ENCODE results near the gene MYD88.

The MYD88 gene

DNA sequence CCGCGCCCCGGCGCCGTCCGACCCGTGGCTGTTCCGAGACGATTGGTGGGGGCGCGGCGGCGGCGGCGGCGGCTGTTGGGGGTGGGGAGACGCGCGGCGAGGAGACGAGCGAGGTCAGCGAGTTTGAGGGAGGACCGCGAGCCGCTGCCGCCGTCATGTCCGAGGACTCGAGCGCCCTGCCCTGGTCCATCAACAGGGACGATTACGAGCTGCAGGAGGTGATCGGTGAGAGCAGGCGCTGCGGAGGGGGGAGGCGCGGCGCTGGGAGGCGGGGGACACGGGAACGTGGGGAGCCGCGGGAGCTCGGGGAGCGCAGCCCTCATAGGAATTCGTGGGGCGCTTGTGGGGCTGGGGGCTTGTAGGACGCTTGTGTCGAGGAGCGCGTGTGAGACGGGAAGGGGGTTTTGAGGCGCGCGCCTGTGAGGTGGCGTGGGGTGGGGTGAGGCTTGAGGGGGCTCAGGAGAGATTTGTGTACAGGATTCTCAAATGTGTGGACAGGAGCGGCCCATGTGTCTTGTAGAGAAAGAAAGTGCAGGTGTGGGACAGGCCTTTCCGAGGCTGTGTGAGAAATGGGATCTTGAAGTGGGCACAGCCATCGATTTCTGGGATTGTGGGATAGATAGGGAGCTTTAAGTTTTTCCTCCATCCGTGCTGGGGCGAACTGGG, 27.4 kb downstream of the MYD88 start:
- DNase-seq (ENCODE audit: low spot score), result no peak

DNA sequence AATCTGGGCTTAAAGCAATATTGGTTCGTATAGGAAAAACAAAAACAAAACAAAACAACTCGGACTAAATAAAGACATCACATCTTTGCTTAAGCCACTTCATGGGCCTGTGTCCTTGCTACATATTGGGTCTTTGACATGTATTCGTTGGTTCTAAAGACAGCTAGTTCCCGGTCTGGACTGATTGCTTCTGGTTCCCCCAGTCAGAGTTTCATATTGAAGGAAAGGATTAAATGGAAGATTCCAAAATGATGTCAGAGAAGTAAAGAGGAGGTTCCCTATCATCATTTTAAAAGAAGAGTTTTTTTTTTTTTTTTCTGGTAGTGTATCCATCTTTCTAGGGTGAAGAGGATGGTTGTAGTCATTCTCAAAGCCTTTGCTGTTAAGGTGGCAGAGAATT, 29.1 kb downstream of the MYD88 start:
- DNase-seq (ENCODE audit: low spot score), result no peak

DNA sequence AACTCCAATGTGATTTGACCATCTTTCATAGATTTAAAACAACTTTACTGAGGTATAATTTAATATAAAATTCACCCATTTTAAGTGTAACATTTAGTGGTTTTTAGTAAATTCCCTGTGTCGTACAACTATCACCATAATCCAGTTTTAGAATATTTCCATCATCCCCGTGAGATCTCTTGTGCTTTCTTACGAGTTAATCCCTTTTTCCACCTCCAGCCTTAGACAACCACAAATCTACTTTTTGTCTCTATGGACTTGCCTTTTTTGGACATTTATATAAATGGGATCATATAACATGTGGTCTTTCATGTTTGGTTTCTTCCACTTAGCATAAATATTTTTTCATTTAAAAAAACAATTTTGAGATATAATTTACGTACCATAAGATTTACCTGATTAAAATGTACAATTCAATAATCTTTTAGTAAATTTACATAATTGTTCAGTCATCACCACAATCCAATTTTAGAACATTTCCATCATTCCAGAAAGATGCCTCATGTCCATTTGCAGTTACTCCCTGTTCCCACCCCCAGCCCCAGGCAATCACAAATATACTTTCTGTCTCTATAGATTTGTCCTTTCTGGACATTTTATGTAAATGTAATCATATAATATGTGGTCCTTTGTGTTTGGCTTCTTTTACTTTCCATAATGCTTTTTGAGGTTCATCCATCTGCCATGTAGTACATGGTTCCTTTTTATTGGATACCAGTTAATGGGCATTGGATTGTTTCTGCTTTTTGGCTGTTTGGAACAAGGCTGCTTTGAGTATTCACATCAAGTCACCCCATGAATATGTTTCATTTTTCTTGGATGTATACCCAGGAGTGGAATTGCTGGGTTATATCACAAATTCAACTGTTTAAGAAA, 29.9 kb downstream of the MYD88 start:
- DNase-seq (ENCODE audit: low spot score), result no peak

GRCh38 chr3:38169027-38169317, 30.5 kb downstream of the MYD88 start:
- no peak for DNase-seq (ENCODE audit: low spot score)

DNA sequence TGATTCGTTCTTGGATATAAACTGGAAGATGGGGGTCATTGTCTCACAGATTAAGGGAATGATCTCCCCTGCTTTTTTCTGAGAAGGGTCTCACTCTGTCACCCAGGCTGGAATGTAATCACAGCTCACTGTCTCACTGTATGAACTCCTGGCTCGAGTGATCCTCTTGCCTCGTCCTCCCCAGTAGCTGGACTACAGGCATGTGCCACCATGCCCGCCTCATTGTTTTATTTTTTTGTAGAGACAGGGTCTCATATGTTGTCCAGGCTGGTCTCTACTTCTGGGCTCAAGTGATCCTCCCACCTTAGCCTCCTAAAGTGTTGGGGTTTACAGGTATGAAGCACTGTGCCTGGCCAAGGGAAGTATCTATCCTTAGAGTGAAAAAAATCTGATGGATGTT, 32.3 kb downstream of the MYD88 start:
- DNase-seq (ENCODE audit: low spot score), result no peak

GRCh38 chr3:38171622-38172021, 33.2 kb downstream of the MYD88 start:
- DNase-seq (ENCODE audit: low spot score), result no peak

DNA sequence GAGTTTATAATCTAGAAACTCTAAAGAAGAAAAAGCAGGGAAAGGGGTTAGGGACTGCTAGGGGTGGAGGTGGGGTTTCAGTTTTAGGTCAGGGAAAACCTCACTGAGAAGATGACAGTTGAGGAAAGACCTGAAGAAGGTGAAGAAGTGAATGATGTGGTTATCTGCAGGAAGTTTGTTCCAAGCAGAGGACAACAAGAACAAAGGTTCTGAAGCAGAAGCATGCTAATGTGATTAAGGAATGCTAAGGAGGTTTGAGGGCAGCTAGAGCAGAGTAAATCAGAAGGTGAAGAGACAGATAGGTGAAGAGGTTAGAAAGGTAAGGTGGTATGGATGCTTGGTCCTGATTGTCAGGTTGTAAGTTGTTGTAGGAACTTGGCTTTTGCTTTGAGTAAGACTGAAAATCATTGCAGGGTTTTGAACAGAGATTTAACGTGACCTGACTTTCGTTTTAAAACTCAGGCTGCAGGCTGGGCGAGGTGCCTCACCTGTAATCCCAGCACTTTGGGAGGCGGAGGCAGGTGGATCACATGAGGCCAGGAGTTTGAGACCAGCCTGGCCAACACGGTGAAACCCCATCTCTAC, 35.5 kb downstream of the MYD88 start:
- DNase-seq (ENCODE audit: low spot score), result no peak

DNA sequence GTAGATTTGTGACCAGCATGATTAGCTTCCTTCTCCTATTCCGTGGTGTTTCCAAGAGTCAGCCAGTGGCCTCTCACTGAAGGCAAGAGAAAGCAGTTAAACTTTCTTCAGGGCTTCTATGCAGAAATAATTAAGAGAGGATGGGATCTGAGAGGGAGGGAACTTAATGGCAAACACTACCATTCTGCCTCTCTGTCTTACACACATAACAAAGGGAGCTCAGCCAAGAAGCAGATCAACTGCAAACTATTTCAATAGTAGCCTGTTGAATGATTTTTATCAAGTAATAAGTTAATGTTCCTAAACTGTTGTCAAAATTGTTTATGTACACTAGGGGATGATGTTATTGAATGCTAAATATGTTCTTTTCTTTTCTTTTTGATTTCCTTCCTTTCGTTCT, 38.7 kb downstream of the MYD88 start:
- no peak for DNase-seq (ENCODE audit: low spot score)

DNA sequence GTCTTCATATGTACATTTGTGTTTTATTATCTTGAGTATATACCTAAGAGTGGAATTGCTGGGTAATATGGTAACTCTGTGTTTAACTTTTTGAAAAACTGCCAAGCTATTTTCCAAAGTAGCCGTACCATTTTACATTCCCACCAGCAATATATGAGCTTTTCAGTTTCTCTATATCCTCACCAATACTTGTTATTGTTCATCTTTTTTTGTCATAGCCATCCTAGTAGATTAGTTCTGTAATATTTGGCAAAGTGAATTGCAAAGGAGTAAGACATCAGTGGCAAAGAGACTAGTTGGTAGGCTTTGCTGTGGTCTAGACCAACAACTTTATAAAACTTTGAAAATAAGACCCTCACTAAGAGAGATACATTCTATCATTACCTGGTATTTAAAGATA, 48.3 kb downstream of the MYD88 start:
- DNase-seq (ENCODE audit: low spot score), result no peak

- no peak for DNase-seq (ENCODE audit: low spot score)
These were observed 52.0 kb downstream of the MYD88 start for GRCh38 chr3:38190481-38190881.

Data from iPS-NIHi11 (cell line).